HG03066 (cell line): Measurements from ENCODE around the gene PAQR8.

ENCODE experiments used
- ATAC-seq: cut with Tn5 transposase; IDR thresholded peaks from one replicate; pipeline ENCODE4 v1.9.1; 2021; ENCODE audit warnings: low read depth; ENCODE audit not compliant: unreplicated experiment

The PAQR8 gene

GRCh38 chr6:52346503-52346902 is 15.4 kb upstream of the PAQR8 start:
- ATAC-seq: no peak

DNA sequence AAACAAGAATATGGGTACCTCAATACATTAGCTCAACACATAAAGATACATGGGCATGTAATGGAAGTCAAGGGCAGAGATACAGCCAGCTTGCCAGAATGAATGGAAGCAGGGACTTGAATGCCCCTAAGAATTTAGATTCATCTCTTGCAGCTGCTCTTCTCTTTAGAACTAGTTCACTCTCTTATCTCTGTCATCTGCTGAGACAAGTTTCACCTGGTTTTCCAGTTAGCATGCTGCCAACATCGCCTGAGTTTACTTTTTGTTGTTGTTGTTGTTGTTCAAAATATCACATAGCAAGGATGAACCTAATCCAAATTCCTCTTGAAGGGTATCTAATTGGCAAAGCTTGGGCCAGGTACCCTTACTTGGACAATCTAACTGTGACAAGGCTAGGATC is 14.1 kb upstream of the PAQR8 start:
- ATAC-seq: no peak

DNA sequence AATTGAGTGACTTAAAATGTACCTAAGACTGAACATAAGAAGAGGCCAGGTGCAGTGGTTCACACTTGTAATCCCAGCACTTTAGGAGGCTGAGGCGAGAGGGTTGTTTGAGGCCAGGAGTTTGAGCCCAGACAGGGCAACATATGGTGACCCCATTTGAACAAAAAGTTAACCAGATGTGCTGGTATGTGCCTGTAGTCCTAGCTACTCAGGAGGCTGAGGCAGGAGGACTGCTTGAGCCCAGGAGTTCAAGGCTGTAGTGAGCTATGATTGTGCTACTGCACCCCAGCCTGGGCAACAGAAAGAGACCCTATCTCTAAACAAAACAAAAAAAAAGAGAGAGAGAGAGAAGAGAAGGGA is 10.1 kb upstream of the PAQR8 start:
- no peak for ATAC-seq

DNA sequence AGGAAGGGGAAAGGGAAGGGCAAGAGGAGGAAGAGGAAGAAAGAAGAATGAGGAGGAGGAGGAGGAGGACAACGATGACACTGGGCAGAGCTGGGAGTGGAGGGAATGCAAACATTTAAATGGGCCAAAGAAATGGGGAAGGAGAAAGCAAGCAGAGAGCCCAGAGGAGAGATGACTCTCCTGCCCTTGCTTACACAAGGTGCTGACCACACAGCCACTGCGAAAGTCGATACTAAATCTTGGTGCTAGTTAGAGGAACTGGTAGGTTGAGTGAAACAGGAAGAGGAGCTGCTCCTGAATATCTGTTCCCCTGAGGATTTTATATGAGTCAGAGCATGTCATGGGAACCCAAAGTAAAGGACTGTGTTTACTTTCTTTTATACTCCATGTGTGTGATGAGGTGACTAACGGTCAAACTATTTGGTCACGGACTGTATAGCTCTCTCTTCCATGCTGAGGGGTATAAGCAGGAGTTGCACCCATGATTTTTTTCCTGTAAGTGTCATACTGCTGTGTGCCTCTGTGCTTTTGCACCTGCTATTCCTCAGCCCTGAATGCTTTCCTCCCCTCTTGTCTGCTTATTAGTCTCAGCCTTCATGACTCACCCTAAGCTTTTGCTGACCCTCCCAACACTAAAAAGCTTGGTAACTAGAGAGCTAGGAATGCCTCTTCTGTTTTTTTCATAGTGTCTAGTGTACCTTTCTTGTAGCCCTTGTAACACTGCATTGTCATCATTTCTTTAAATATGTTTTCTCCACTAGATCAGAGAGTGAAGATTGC is 9.5 kb upstream of the PAQR8 start:
- ATAC-seq: peak; percentile 93

DNA sequence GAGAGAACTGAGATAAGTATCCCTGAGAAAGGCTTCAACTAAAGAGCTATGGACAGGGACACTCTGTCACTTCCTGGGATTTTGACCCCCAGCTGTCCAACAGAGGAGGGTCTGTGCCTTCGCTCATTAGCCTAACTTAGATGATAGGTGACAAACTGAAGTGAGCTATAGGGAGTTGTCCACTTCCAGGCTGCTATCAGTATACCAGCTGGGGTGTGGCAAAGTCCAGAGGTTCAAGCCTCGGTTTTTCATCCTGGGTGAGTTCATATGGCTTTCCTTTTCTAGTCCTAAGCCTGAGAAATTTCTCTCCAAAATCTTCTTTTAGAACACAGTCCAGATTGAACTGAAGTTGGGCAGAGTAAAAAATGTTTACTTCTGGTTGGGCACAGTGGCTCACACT is 5.9 kb upstream of the PAQR8 start:
- no peak for ATAC-seq

DNA sequence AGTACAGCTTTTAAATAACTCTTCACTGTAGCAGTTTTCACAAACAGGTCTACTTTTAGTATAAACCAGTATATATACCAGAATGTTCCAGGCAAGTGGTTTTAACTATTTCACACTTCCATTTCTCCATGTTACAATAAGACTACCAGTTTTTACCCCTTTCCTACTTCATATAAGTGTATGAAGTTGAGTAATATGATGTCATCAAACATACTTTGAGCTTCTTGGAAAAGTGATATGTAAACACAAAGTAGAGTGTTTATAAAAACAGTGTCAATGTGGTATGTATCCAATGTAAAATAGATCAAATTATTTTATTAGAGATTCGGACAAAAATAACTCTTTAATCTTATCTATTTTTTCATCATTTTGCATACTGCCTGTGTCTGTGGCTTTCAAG is 2.5 kb upstream of the PAQR8 start:
- ATAC-seq: no peak

DNA sequence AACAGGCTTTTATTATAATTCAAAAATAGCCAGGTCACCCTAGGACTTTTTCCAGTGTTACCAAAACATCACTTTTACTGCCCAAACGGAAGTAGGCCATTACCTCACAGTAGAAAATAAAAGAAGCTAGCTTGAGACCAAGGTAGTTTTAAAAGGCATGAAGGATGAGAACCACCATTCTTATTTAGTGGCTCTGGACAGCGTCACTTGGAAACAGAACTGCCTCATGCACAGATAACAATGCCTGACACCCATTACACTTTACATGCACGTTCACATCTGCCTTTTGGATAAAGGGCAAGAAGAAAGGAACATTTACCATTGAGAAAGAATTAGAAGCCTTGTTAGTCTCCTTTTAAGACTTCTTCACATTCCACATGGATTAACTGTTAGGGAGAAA is 1.9 kb upstream of the PAQR8 start:
- ATAC-seq: no peak

GRCh38 chr6:52360601-52361413 is 1.1 kb upstream of the PAQR8 start:
- ATAC-seq: no peak

- ATAC-seq: no peak
These were observed 472 bp upstream of the PAQR8 start for GRCh38 chr6:52361414-52361944.

DNA sequence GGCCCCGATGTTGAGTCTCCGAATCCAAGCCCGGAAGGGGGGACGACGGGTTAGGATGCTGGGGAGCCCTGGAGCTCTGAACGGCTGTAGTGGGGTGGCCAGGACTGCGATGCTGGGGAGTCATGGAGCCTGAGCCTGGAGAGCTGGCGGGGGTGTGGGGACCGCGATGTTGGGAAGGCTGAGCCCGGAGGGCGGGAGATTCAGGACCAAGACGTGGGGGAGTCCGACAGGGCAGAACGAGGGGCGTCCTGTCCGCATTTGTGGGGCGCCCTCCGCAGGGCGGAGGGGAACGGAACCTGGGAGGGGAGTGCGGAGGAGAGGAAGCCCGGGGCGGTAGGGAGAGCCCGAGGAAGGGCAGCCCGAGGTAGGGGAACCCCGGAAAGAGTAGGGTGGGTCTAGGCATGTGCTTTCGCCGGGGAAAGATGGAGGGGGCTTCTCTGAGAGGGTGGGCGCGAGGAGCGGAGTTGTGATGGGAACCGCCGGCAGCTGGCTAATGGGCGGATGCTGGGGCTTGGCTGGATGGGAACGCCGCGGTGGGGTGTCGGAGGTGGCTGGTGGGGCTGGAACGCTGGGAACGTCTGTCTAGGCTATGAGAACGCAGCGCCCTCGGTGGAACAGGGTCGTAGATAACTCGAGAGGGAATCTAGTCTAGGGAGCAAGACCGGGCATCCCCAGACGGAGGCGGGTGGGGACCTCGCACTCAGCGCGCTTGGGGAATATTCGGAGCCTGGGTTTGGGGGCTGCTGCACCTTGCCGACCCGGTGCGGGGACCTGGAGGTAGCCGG is 684 bp downstream of the PAQR8 start:
- ATAC-seq: peak; percentile 43

GRCh38 chr6:52363228-52363867 is 1.4 kb downstream of the PAQR8 start:
- ATAC-seq: no peak

- ATAC-seq: no peak
These were observed 2.7 kb downstream of the PAQR8 start for GRCh38 chr6:52364480-52365166.

DNA sequence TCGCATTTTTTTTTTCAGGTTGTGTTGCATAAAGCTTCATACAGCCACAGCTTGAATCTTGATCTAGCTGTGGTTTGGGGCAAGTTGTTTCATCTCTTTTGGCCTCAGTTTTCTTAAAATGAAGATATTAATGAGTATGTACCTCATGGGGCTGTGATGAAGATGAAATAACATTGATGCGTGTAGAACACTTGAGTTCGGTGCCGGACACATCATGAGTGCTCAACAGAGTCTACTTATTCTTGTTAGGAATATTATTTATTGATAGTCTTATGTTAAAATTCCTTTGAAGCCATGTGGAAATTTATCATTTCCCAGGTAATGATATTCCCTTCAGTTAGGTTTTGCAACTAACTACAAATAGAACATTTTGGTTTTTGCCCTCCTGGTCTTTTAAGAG is 3.4 kb downstream of the PAQR8 start:
- no peak for ATAC-seq

DNA sequence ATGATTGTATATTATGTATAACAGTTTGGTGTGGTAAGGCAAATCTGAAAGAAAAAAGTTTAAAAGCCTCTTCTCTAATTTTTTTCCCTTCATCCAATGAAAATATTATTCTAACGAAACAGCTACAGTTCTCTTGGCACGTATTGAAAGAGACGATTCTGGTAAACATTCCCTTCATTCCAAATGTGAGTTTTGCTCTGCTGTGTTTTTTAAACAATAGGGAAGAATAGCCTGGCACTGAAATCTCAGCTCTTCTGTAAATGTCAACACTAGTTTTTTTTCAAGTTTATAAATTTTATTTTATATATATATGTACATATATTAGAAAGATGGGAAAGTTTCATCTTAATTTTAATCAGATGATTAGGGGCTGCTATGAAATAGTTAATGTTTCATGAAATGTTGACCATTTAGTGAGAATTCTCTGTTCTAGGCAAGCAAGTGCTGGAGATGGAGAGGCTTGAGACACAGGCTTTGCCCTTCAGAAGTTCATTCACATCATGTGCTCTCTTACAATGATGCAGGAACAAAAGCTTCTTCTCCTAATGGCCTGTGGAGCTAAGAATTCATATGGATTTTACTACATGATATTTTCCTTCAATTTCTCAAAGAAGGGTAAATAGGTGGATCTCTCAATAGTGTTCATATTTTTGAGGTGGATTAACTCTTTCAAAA is 4.1 kb downstream of the PAQR8 start:
- no peak for ATAC-seq

GRCh38 chr6:52368002-52368401 is 6.1 kb downstream of the PAQR8 start:
- ATAC-seq: no peak

- ATAC-seq: no peak
These were observed 7.3 kb downstream of the PAQR8 start for GRCh38 chr6:52369234-52369633.

- no peak for ATAC-seq
These were observed 9.8 kb downstream of the PAQR8 start for GRCh38 chr6:52371656-52372191.

- ATAC-seq: no peak
These were observed 11.3 kb downstream of the PAQR8 start for GRCh38 chr6:52373151-52373690.

DNA sequence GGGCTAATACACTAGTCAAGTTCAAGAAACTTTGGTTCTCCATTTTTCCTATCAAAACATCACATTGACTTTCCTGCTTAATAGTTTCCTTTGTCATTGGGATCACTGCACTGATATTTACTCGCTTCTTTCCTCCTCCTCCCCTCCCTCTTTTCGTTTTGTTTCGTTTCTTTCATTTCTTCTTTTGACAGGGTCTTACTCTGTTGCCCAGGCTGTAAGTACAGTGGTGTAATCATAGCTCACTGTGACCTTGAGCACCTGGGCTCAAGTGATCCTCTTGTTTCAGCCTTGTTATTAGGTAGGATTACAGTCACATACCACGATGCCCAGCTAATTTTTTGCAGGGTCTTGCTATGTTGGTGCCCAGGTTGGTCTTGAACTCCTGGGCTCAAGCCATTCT is 12.3 kb downstream of the PAQR8 start:
- ATAC-seq: no peak
